ENCODE data around the gene ZNF485.
"Not testable (repeated sequence)": the region's sequence is repeated elsewhere in the genome, so short reads cannot be mapped to it uniquely, and the experiment has no call there.

Gene ZNF485

GRCh38 chr10:43606323-43607198, at the start of gene ZNF485:
ZNF485 (plus strand) TSS chr10:43606438; CDS start chr10:43607051, 613 bp downstream.
- DNase-seq (ENCODE audit: low read depth), result peak; percentile 32

GRCh38 chr10:43557214-43557613, 49.0 kb upstream of the ZNF485 start:
- no peak for DNase-seq (ENCODE audit: low read depth)

- no peak for DNase-seq (ENCODE audit: low read depth)
Measured at GRCh38 chr10:43569681-43570080, 36.6 kb upstream of the ZNF485 start.

- no peak for DNase-seq (ENCODE audit: low read depth)
Measured at GRCh38 chr10:43570971-43571370, 35.3 kb upstream of the ZNF485 start.

- no peak for DNase-seq (ENCODE audit: low read depth)
Measured at GRCh38 chr10:43573250-43574000, 32.8 kb upstream of the ZNF485 start.

GRCh38 chr10:43574001-43574892, 32.0 kb upstream of the ZNF485 start, which contains the start of gene ZNF239:
ZNF239 (minus strand) TSS chr10:43574616; CDS start chr10:43558079, 16,537 bp downstream.
- peak; percentile 79 for DNase-seq (ENCODE audit: low read depth)

GRCh38 chr10:43574906-43575305, 31.3 kb upstream of the ZNF485 start:
- no peak for DNase-seq (ENCODE audit: low read depth)

- no peak for DNase-seq (ENCODE audit: low read depth)
Measured at GRCh38 chr10:43576062-43576461, 30.2 kb upstream of the ZNF485 start.

GRCh38 chr10:43576580-43576979, 29.7 kb upstream of the ZNF485 start:
- DNase-seq (ENCODE audit: low read depth), result no peak

- no peak for DNase-seq (ENCODE audit: low read depth)
Measured at GRCh38 chr10:43584051-43584450, 22.2 kb upstream of the ZNF485 start.

GRCh38 chr10:43585046-43585445, 21.2 kb upstream of the ZNF485 start:
- DNase-seq (ENCODE audit: low read depth), result no peak

GRCh38 chr10:43585981-43586729, 20.1 kb upstream of the ZNF485 start:
- no peak for DNase-seq (ENCODE audit: low read depth)

GRCh38 chr10:43586730-43587115, 19.5 kb upstream of the ZNF485 start:
- not testable (repeated sequence) for DNase-seq (ENCODE audit: low read depth)

- no peak for DNase-seq (ENCODE audit: low read depth)
Measured at GRCh38 chr10:43591303-43591904, 14.8 kb upstream of the ZNF485 start.

- DNase-seq (ENCODE audit: low read depth), result no peak
Measured at GRCh38 chr10:43594944-43595589, 11.2 kb upstream of the ZNF485 start.

GRCh38 chr10:43595739-43596298, 10.4 kb upstream of the ZNF485 start:
- peak; percentile 16 for DNase-seq (ENCODE audit: low read depth)

- DNase-seq (ENCODE audit: low read depth), result no peak
Measured at GRCh38 chr10:43596546-43596945, 9.7 kb upstream of the ZNF485 start.

GRCh38 chr10:43598446-43598845, 7.8 kb upstream of the ZNF485 start:
- no peak for DNase-seq (ENCODE audit: low read depth)

- DNase-seq (ENCODE audit: low read depth), result no peak
Measured at GRCh38 chr10:43599333-43599732, 6.9 kb upstream of the ZNF485 start.

GRCh38 chr10:43601576-43601975, 4.7 kb upstream of the ZNF485 start:
- DNase-seq (ENCODE audit: low read depth), result not testable (repeated sequence)

All from activated gamma-delta T cell treated with anti-CD3 and anti-CD28 coated beads, Interleukin-2, amount 50 U/mL, for 16 hours (primary cell).